GM19193 (cell line): ENCODE results near the gene RAB3A.

Experiments used
- POLR2A ChIP-seq: IDR thresholded peaks from 4 replicates; pipeline ENCODE4 v1.6.1; 2011; ENCODE audit not compliant: insufficient read depth, insufficient read length; ENCODE audit errors: extremely low read depth

RAB3A gene

DNA sequence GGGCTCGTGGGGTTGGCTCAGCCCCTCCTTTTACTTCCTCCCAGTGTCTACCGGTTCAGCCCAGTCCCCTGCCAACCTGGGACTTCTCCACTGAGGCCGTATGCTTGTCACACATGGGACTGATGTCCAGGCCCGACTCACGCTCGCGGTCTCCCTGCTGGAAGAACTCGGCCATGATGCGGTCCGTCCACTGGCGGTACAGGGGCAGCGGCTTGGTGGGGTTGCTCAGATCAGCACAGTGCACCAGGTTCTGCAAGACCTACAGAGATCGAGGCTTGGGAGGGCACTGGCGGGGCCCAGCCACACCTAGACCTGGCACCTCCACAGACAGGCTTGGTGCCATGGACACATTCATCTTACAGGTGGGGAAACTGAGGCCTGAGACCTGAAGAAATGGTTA is 7.8 kb upstream of the RAB3A start:
- no peak for TF ChIP-seq POLR2A

- no peak for TF ChIP-seq POLR2A
Observed at GRCh38 chr19:18208098-18208951, 4.5 kb upstream of the RAB3A start.

DNA sequence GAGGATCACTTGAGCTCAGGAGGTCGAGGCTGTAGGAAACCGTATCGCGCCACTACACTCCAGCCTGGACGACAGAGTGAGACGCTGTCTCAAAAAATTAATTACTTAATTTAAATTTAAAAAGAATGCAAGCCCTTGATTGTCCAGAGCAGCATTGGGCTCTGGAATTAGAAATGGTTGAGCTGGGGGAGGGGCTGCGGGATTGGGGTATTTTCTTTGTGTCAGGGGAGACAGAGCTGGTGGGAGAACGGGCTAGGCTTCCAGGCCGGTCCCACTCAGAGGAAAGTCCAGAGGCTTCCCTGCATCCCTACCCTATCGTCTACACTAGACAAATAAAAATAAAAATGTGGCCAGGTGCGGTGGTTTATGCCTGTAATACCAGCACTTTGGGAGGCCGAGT is 2.2 kb upstream of the RAB3A start:
- no peak for TF ChIP-seq POLR2A

GRCh38 chr19:18205200-18205892 is 1.5 kb upstream of the RAB3A start:
- no peak for TF ChIP-seq POLR2A

- TF ChIP-seq POLR2A: no peak
Observed at GRCh38 chr19:18204394-18205199, 755 bp upstream of the RAB3A start.

- no peak for TF ChIP-seq POLR2A
Observed at GRCh38 chr19:18203408-18203862, 407 bp downstream of the RAB3A start.

- TF ChIP-seq POLR2A: no peak
Observed at GRCh38 chr19:18202778-18203407, 949 bp downstream of the RAB3A start.

- no peak for TF ChIP-seq POLR2A
Observed at GRCh38 chr19:18202397-18202777, 1.5 kb downstream of the RAB3A start.

- TF ChIP-seq POLR2A: no peak
Observed at GRCh38 chr19:18198374-18198773, 5.5 kb downstream of the RAB3A start.

DNA sequence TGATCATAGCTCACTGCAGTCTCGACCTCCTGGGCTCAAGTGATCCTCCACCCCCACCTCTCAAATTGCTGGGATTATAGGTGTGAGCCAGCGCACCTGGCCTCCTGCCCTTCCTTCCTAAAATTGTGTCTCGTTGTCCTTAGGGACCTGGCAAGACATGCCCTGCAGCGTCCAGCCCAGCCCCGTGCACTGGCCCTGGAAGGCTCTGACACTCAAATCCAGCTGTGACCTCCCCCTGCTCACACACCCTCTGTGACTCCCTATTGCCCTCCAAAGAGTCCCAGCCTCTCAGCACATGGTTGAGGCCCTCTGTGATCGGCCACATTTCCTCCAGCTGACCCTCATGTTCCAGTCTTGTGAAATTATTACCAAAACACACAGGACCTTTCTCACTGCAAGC is 5.9 kb downstream of the RAB3A start:
- TF ChIP-seq POLR2A: no peak

DNA sequence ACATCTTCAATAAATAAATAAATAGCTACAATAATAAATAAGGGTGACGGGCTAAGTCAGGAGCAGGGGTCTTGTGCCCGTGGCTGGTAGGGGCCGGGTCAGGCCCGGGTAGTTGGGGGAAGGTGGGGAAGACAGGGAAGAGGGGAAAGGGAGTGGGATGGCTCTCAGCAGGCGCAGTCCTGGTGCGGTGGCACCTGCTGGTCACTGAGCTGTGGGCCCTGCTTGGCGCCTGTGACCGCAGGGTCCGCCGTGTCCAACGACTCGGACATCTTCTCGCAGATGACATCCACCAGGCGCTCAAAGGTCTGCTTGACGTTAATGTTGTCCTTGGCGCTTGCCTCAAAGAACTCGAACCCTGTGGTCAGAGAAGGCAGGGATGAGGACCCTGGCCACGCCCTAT is 6.5 kb downstream of the RAB3A start:
- no peak for TF ChIP-seq POLR2A

DNA sequence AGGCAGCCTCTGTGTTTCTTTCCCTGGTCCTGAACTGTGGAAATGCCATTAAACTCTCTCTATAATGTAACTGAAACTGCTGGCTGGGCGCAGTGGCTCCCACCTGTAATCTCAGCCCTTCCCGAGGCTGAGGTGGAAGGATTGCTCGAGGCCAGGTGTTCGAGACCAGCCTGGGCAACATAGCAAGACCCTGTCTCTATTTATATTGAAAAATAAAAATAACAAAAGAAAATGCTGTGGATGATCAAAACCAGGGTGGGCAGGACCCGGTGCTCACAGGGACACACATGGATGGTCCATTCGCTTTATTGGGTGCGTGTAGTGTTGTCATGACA is 7.4 kb downstream of the RAB3A start:
- TF ChIP-seq POLR2A: no peak

- TF ChIP-seq POLR2A: no peak
Observed at GRCh38 chr19:18194554-18195238, 9.1 kb downstream of the RAB3A start.

DNA sequence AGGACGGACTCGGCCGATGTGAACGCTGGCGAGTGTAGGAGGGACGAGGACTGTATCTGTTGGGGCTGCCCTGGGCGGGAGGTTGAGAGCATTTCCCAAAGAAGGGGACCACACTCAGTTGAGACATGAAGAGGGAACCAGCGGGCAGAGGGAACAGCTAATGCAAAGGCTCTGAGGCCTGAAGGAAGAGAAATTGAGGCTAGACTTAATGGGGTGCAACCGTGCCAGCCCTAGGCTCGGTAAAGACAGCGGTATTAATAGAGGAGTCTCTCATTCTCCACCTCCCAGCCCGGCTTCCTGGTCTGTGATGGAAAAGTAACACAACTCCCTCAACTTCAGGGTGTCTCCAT is 9.7 kb downstream of the RAB3A start:
- TF ChIP-seq POLR2A: no peak
